Right renal pelvis (tissue), 4 donors: ENCODE measurements around the gene NRXN2. TPM values are rescaled to one million over a fixed set of nuclear protein-coding genes. Genes with fewer than 3 reads are reported as not detected.
"Not testable (repeated sequence)": the region's sequence is repeated elsewhere in the genome, so short reads cannot be mapped to it uniquely, and the experiment has no call there.

ENCODE experiments used
- DNase-seq, 4 donors: peaks; one replicate each; pipeline ENCODE4 v3.0.0-alpha.2; 2013; ENCODE audit warnings: low read depth in 4 of 4, low spot score in 3 of 4, missing footprints in 1 of 4
- polyA plus RNA-seq, 4 donors: library from polyadenylated mRNA; unstranded; fragments of 120-200 nt; gene quantifications; one replicate each; pipeline ENCODE4 v1.2.1, GENCODE V29; 2013; ENCODE audit not compliant: insufficient read length in 4 of 4

The NRXN2 gene
- polyA plus RNA-seq, 4 donors = 15.5 to 27.8 (median 17.0) TPM

DNA sequence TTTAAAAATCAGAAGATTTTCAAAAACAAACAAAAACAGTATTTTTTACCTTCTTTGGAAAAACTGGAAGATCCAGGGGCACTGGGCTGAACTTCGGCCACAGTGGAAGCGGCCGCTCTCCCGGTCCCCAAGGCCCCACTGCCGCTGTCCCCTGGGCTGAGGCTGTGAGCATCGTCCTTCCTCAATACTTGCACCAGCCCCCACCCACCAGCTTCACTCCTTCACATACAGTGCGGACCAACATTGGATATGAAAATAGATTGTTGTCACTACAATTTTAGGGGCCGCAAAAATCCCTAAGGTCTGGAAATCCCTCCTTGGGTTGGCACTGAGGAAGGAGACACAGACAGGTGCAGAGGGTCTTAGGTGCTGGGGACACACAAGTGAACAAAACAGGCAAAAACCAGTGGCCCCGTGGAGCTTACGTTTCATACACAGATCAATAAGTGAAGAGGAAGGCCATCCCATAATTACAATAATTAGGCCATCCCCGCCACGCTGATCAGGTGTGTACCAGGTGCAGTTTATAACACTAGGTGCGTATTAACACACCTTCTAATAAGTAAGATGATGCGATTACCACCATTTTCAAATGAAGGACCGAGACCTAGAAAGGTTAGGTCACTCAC, 160.2 kb downstream of the NRXN2 start:
- no peak for DNase-seq

- no peak for DNase-seq
These were observed 160.8 kb downstream of the NRXN2 start for GRCh38 chr11:64561984-64562722.

GRCh38 chr11:64561429-64561828, 161.6 kb downstream of the NRXN2 start:
- DNase-seq = not testable (repeated sequence)

- DNase-seq = no peak
These were observed 162.1 kb downstream of the NRXN2 start for GRCh38 chr11:64560941-64561340.

DNA sequence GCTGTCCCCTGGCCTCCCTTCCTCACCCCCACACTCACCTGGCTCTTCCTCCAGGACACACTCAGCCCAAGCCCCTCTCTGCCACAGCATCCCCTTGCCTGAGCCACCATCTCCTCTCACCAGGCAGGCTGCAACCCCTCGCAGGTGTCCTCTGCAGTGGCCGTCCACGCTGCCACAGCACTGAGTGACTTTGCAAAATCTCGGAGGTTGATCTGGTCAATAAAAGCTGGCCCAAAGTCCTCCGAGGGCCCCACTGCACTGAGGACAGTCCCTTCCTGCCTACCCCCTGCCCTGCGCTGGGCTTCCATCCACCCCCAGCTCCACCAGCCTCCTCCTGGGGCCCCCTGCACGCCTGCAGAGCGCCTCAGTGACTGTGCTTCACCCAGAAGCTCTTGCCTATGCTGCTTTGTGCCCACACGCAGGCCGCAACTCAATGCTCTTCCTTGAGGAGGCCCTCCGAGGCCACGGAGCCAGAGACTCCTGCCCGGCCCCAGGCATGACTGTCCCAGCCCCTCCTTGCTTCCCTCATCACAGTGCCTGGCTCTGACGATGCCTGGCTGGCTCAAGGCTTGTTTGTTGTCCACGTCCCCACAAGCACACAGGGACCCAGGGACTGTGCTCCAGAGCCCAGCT, 162.7 kb downstream of the NRXN2 start:
- DNase-seq = no peak

DNA sequence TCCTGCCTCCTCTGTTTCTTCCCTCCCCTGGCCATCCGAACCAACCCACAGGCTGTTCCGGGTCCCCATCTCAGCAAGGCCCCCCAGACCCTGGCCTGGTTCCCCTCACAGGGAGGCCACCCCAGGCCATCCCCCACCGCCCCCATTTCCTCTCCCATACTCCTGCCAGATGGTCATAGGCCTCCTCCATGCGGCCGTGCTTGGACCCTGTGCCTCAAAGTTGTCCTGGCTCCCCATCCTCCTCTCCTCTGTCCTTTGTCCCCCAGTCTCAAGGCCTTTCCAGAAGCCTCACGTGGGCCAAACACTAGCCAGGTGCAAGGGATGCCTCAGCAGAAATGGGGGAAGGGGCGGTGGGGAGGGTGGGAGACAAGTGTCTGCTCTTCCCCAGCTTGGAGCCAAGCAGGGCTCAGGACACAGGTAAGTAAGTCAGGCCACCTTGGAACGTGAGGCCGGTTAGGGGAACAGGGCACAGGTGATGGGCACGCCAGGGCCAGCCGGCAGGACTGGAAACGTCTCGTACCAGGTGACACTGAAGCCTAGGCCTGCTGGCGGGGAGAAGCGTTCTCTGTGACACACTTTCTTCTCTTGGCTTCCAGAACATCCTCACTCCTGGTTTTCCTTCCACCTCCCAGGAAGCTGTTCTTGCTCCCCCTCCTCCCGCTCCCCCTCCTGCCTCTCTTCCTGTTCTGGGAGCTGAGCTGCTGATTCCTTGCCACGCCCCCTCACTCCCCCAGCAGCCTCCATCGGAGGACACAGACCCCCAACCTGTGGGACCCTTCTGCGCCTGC, 163.5 kb downstream of the NRXN2 start:
- no peak for DNase-seq

DNA sequence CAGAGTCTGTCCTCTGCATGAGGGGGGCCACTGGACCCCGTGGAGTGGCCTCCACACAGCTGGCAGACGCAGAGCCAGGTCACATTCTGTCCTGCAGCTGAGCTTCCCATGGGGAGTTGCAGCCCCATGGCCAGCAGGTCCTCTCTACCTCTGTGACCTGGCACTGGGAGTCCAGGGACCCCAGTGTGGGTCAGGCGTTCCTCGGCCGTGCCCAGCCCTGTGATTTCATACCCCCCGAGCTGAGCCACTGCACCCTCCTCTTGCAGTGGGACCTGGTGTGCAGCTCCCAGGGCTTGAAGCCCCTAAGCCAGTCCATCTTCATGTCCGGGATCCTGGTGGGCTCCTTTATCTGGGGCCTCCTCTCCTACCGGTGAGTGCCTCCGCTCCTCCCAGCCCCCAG, 164.1 kb downstream of the NRXN2 start:
- no peak for DNase-seq

DNA sequence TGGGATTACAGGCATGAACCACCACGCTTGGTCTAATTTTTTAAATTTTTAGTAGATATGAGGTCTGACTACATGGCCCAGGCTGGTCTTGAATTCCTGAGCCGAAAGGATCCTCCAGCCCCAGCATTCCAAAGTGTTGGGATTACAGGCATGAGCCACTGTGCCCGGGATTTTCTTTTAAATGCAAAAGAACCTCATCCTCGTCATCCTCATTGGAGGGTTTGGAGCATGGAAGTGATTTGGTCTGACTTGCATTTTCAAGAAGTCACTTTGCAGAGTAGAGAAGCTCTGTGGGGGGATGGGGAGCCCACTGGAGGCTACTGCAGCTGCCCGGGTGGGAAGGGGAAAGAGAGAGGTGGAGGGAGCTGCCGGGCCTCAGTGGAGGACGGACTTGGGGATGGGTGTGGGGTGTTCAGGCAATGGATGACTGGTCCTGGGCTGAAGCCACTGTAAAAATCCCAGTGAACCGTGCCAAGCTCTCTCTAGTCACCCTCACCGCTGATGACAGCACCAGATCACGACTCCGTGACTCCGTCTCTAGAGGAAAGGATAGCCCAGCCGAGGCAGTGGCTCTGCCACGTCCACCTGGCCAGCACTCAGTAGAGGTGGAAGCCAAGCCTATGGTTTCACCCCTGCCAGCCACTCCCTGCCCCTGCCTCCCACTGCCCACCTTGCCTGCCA, 164.8 kb downstream of the NRXN2 start:
- DNase-seq = no peak

GRCh38 chr11:64556721-64557250, 166.2 kb downstream of the NRXN2 start:
- no peak for DNase-seq

Other genes starting within 250 kb of the NRXN2 start
- gene SLC22A11, start 167.3 kb downstream of the NRXN2 start, polyA plus RNA-seq = 10 to 100 TPM; 18.7 to 35.7 (median 27.6) TPM
- 1 to 10 TPM; 3.3 to 5.3 (median 5.2) TPM for gene SLC22A12, start 132.0 kb downstream of the NRXN2 start, polyA plus RNA-seq
- gene RASGRP2, start 20.9 kb upstream of the NRXN2 start, polyA plus RNA-seq = 1 to 10 TPM; 3.3 to 6.4 (median 5.4) TPM
- 1 to 10 TPM; 1.5 to 3.0 (median 2.5) TPM for gene PYGM, start 36.8 kb upstream of the NRXN2 start, polyA plus RNA-seq
- 100 to 1,000 TPM; 304 to 417 (median 318) TPM for gene SF1, start 55.3 kb upstream of the NRXN2 start, polyA plus RNA-seq
- gene MAP4K2, start 80.0 kb upstream of the NRXN2 start, polyA plus RNA-seq = 10 to 100 TPM; 21.4 to 21.5 (median 21.4) TPM
- gene MEN1, start 87.4 kb upstream of the NRXN2 start, polyA plus RNA-seq = 10 to 100 TPM; 35.0 to 46.6 (median 40.6) TPM
- 1 to 10 TPM; 4.4 to 7.1 (median 5.4) TPM for gene CDC42BPG, start 121.5 kb upstream of the NRXN2 start, polyA plus RNA-seq
- gene EHD1, start 155.4 kb upstream of the NRXN2 start, polyA plus RNA-seq = 10 to 100 TPM; 54.1 to 69.5 (median 60.5) TPM
- 10 to 100 TPM; 15.5 to 25.9 (median 16.5) TPM for gene ATG2A, start 194.0 kb upstream of the NRXN2 start, polyA plus RNA-seq
- gene PPP2R5B, start 201.5 kb upstream of the NRXN2 start, polyA plus RNA-seq = 10 to 100 TPM; 14.9 to 18.8 (median 17.9) TPM
- gene GPHA2, start 212.7 kb upstream of the NRXN2 start, polyA plus RNA-seq = 1 to 10 TPM in 3 of 4 donors, under 1 TPM in 1; 0.54 to 2.8 (median 1.9) TPM
- 1 to 10 TPM in 2 of 4 donors, under 1 TPM in 2; 0.80 to 1.5 (median 1.00) TPM for gene MAJIN, start 248.9 kb upstream of the NRXN2 start, polyA plus RNA-seq